Measurements from ENCODE around the gene GABRB1.

DNA sequence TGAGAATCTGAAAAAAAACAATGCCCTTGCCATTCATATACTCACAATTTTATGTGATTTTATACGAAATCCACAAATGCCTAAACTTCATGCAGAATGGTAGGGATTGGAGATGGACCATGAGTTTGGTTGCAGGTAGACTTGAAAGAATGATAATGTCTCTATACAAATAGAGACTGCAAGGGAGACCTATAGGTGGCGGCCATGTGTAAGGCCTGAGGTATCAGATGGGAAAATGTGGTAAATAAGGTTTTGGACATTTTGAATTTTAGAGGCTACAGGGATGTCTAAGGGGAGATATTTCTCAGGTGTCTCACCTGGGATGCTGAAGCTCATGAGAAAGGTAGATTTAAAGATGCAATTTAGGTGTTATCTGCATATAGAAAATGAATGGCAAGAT, 78.0 kb downstream of the GABRB1 start:
- TF ChIP-seq, protein P1, sequence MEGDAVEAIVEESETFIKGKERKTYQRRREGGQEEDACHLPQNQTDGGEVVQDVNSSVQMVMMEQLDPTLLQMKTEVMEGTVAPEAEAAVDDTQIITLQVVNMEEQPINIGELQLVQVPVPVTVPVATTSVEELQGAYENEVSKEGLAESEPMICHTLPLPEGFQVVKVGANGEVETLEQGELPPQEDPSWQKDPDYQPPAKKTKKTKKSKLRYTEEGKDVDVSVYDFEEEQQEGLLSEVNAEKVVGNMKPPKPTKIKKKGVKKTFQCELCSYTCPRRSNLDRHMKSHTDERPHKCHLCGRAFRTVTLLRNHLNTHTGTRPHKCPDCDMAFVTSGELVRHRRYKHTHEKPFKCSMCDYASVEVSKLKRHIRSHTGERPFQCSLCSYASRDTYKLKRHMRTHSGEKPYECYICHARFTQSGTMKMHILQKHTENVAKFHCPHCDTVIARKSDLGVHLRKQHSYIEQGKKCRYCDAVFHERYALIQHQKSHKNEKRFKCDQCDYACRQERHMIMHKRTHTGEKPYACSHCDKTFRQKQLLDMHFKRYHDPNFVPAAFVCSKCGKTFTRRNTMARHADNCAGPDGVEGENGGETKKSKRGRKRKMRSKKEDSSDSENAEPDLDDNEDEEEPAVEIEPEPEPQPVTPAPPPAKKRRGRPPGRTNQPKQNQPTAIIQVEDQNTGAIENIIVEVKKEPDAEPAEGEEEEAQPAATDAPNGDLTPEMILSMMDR (IDR thresholded peaks at IDR 0.05; ENCODE audit: low read length): no peak
- TF ChIP-seq EZH2phosphoT487 (IDR thresholded peaks at IDR 0.05; ENCODE audit: low read length): no peak
